Activated CD4-positive, alpha-beta T cell treated with anti-CD3 and anti-CD28 coated beads, Interleukin-2, Interleukin-4, amounts not matched to agents 100 ng/mL and 50 ng/mL, durations not matched to agents 16 hours and 8 hours (primary cell): ENCODE data around the gene STAC.
"Not testable (repeated sequence)": the region's sequence is repeated elsewhere in the genome, so short reads cannot be mapped to it uniquely, and the experiment has no call there.

Experiments used
- DNase-seq: peaks from one replicate; pipeline ENCODE4 v3.0.0-alpha.2; 2020; ENCODE audit warnings: low spot score

STAC gene

DNA sequence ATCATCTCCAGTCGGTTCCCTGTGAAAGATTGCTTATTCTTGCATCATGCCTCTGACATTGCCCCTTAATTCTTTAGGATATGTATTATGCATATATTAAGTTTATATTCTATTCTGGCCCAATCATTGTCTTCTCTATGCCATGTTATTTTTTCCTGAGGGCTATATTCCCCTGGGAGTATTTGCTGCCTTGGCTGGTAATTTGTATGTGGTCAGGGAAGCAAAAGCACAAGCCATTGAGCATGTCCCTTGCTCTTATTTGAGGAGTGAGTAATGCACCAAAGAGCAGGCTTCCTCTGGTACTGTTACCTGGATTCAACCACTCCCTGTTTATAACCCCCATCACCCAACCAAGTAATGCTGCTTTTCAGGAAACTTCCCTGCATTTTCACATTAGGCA is 36.3 kb downstream of the STAC start:
- DNase-seq = no peak

DNA sequence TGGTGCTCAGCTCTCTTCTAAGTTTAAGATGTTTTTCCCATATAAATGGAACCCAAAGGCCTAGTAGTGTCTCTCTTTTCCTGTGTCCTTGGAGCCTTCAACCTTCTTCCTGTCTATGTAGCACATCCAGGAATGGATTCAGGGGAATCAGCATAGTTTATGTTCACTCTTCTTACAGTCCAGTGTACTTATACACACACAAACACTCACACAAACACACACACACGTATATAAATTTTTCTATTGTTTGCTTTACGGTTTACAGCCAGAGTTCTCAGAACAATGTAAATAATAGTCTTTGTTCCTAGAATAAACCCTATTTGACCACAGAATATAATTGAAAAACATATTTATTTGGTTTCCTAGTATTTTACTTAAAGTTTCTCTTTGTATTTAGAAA is 36.9 kb downstream of the STAC start:
- no peak for DNase-seq

DNA sequence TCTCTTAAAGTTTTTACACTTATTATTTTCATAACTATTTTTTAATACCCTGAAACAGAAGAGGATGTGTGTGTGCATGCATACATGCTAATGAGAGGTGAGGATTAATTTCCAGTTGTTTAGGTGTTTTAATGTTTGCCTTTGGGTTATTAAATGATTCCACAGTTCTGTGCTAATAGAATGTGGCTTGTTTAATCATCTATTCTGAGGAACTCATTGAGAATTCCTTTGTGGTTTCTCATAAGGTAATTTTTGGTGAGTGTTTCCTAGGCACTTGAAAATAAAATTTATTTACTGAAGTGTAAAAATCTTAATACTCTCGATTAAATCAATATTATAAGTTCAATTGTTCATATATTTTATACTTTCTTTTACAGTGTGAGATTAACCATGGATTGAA is 38.0 kb downstream of the STAC start:
- DNase-seq = no peak

DNA sequence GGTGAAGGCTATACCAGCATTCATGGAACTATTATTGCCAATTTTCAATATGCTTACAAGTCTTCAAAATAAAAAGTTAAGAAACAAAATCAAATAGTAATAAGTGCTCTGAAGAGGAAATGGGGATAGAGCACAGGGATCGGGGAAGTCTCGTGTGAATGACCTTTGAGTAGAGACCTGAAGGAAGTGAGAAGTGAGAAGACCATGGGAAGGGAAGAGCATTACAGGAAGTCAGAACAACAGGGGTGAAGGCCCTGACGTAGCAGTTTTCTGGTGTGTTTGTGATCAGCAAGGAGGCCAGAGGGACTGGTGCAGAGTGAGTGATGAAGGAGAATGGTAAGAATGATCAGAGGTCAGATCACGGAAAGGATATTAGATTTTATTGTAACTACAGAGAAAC is 48.1 kb downstream of the STAC start:
- DNase-seq = no peak

DNA sequence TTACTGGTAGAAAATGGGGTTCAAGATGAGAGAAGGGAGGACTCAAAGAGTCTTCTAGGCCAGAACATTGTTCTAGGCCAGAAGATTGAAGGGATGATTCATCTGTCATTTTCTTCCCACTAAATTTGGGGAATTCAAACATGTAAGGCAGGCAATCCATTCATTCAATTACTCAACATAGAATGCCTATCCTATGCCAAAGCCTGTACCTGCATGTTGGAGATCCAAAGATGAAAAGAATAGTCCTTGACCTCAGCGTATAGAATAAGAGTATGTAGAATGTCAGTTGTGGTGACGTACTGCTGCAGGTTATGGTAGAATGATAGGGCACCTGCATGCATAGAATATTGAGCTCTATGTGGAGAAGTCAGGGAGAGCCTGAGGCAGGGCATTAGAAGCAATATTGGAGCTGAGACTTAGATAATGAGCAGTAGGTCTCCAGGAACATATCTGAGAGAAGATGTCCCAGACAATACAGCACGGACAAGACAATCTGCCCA is 49.7 kb downstream of the STAC start:
- DNase-seq = no peak

DNA sequence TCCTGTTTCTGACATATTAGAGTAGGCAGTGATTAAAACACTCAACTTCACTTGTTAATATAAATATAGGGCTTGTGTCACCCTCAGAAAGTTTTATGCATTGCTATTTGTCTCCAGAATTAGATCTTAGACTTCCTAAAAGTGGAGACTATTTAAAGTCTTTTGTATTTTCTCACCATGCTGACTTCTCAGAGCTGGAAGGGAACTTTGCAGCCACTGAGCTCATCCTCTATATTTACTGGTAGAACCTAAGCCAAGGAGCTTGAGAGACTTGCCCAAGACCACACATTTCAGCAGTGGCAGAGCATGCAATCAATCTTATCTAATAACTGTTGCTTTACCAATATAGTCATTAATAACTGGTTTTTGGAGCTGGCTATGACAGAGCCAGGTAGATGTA is 53.2 kb downstream of the STAC start:
- no peak for DNase-seq

DNA sequence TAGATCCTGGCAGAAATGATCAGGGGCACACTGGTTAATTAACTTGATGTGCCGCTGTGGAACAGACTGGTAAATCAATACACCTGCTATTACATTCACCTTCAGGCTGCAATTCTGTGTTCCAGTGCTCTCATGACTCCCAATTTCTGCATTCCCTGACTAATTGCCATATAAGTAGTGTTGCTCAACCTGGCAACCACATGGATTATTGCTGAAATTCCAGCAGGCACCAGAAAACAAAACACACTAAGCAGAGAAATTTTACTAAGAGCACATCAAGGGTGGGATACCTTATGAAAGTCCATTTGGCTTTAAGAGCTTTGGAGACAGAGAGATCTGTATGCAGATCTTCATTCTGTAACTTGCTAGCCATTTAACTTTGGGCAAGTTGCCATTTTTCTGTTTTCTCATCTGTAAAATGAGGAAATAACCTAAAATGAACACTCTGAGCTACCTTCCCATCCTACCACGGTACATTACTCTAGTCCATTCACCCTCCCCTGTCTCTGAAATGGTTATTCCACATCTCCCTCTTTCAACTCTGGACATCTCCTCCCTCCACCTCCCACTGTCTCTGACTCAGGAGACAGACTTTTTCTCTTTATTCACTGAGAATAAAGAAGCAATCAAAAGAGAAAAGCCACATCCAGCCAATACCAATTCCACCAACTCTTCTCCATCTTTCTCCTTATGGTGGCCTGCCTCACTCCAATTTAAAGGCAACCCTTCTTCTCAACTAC is 54.6 kb downstream of the STAC start:
- DNase-seq = no peak

DNA sequence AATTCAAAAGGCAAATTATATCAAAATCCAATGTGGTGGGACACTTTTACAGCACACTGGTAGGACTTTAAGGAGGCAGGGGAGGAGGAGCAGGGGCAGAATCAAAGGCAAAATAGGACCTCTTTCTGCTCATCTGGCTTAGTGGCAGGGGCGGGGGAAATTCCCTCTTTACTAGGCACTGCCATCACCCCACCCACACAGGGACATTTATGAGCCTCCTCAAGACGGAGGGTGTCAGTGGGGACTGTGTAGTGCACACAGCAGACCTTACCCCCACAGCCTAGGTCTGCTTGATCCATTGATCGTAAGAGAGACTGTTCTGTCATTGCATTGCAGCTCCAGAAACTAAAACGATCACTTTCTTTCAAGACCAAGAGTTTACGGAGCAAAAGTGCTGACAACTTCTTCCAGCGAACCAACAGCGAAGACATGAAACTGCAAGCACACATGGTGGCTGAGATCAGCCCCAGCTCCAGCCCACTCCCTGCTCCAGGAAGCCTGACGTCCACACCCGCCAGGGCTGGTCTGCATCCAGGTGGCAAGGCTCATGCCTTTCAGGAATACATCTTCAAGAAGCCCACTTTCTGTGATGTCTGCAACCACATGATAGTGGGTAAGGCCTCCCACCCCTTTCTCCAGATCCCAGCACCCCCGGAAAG is 62.9 kb downstream of the STAC start:
- DNase-seq = no peak

DNA sequence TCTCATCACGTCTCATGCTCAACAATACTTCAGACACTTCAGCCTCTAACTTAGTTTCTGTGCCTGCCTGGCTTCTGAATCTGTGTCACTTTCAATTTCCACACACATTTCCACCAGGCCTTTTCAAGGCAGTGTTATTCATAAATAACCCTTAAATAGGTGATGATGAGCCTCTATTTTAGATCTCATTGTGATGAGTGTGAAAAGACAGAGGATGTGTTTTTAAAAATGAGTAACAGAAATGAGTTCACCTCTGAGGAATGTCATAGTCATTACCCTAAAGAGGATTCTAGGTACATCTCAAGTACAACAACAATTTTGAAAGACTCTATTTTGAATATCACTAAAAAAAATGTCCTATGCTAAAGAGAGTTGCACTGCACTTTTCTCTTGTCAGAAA is 64.6 kb downstream of the STAC start:
- no peak for DNase-seq

DNA sequence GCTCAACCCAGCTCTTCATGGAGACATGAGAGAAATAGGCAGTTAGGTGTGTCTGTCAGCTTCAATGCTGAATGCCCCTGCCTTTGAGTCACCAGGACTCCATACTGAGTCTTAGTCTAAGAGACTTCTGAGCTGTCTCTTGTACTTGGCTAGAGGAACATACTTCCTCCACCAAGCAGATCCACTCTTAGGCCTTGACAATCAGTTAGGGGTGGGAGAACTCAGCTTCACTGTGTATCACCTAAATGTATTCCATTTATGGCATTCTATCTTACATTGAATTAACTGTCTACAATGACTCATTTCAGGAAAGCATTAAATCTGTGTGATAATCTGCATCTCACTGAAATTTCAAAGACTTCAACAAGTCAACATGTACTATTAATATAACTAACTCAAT is 66.0 kb downstream of the STAC start:
- DNase-seq = no peak

DNA sequence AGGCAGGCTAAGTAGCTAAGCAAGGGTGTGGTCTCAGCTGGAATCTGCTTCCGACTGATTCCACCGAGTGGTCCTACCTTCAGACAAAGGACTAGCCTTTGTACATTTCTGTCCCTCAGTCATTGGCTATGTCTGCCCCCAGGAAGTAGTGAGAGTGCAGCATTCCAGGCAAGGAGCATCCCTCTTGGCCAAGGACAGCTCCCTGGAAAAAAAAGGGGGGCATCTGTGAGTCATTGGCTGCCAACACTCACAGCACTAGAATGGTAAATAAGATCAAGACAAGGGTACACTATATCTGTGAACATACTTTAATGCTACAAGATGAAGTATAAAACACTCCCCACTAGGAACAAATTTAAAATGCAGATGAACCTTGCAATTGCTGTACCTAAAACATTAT is 66.8 kb downstream of the STAC start:
- no peak for DNase-seq

DNA sequence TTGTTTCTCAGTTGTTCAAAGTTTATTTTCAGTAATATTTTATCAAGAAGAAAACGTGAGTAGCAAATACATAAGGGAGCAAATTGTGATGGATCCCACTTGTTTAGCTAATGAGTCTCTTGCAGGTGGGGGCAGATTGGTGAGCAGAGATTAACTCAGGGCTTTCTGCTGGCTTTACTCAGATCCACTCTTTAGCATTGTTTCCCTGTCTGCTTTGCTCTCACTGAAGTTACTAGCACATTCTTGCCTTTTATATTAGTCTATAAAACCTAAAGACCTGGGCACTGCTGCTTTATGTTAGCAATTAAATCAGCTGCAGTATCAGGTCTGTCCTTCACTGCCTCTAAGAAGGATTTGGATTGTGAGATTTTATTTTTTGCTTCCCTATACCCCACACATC is 71.5 kb downstream of the STAC start:
- DNase-seq = no peak

DNA sequence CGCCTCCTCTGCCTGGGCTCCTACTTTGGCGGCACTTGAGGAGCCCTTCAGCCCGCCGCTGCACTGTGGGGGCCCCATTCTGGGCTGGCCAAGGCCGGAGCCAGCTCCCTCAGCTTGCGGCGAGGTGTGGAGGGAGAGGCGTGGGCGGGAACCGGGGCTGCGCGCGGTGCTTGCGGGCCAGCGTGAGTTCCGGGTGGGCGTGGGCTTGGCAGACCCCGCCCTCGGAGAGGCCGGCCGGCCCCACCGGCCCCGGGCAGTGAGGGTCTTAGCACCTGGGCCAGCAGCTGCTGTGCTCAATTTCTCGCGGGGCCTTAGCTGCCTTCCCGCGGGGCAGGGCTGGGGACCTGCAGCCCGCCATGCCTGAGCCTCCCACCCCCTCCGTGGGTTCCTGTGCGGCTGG is 72.9 kb downstream of the STAC start:
- not testable (repeated sequence) for DNase-seq

DNA sequence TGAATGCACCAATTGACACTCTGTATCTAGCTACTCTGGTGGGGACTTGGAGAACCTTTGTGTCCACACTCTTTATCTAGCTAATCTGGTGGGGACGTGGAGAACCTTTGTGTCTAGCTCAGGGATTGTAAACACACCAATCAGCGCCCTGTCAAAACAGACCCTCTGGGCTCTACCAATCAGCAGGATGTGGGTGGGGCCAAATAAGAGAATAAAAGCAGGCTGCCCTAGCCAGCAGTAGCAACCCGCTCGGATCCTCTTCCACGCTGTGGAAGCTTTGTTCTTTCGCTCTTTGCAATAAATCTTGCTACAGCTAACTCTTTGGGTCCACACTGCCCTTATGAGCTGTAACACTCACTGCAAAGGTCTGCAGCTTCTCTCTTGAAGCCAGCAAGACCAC is 73.6 kb downstream of the STAC start:
- DNase-seq = not testable (repeated sequence)

DNA sequence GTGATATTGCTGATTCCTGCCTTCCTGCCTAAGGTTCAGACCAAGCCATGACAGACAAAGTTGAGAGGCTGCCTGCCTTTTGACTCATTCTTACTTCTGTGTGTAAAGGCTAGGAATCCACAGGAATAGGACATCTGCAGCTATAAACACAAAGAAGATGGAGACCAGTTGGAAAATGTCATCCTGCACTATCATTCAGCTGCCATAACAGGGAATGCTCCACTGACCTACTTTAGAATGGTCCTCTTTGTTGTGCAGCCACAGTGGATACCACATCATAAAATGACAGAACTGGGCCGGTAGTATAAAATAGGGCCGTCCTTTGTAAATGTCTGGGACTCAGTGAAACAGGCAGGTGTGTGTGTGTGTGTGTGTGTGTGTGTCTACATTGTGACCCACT is 75.1 kb downstream of the STAC start:
- no peak for DNase-seq

DNA sequence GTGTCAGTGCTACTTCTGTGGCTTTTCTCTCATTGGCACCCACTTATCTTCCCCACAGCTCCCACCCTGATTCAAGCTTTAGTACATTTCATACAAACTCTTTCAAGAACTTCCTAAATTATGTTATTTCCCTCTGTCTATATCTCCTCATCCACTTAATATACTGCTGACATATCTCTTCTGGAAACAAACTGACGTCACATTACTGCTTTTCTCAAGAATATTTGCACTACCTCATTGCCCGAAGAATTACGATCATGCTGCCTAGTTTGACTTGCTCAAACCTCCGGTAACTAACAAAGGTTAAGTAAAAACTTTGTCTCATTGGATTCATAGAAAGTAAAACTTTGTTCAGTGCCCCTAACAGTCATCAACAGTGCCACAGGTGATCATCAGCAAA is 76.5 kb downstream of the STAC start:
- no peak for DNase-seq

DNA sequence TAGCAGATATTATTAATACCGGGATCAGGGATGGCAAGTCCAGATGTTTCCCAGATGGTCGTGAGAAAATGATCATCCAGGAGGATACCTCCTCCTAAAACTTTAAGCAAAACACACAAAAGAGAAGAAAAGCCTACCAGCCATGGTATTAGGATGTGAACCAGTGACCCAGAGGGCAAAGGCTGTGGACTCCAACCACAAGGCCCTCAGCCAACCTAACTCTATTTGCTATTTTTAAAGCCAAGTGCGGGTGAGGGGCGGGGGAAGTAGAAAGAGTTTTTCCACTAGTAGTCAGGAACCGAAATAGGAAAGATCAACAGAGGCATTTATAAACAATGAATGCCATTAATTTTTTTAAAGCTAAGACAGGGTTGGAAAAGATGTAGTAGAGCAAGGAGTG is 77.4 kb downstream of the STAC start:
- no peak for DNase-seq

DNA sequence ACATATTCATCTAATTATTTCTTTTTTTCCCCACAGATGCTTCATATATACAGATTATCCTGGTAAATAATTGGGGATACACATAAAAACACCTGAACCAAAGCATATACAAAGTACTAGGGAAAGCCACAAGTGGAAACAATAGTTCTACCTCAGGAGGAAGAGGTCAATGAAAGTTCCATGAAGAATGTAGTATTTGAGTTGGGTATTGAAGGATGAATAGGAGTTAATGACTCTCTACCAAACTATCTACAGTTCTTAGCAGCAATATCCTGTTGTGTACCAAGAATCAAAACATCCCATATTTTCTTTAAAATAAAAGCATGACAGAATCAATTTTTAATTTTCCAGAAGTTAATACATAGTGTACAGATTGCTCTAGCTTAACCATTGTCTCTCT is 78.9 kb downstream of the STAC start:
- DNase-seq = no peak

DNA sequence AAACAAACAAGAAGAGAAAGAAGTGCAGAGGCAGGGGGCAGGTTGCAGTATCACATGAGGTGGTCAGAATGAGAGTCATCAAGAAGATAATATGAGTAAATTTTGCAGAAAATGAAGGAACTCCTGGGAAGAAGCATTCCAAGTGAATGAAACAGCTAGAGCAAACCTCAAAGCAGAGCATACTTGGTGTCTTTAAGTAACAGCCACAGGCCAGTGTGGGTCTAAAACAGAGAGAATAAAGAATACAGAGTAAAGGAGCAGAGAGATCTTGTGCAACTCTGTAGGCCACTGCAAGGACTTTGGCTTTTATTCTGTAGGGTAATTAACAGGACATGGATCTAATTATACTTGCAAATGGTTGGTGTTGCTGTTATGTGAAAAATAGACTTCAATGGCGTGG is 81.3 kb downstream of the STAC start:
- no peak for DNase-seq

DNA sequence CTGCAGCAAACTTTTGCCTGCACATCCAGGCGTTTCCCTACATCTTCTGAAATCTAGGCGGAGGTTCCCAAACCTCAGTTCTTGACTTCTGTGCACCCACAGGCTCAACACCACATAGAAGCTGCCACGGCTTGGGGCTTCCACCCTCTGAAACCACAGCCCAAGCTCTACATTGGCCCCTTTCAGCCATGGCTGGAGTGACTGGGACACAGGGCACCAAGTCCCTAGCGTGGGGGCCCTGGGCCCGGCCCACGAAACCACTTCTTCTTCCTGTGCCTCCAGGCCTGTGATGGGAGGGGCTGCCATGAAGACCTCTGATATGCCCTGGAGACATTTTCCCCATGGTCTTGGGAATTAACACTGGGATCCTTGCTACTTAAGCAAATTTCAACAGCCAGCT is 91.7 kb downstream of the STAC start:
- DNase-seq = not testable (repeated sequence)

DNA sequence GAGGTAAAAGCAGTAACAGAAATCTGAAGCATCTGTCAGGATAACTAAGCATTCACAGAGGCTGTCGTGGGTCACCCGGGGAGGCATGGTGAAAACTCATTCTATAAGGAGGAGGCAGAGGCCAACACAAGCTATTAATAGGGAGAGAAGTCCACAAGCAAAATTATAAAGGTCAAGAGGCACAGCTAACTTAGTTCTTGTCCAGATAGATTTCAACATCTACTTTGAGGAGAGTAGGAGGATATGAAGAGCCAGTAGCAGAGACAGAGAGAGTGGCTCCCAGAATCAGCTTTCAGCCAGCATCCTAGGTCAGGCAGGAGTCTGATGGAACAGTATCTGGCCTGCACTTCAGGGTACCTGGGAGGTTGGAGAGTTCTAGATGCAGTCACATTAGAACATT is 95.3 kb downstream of the STAC start:
- no peak for DNase-seq

DNA sequence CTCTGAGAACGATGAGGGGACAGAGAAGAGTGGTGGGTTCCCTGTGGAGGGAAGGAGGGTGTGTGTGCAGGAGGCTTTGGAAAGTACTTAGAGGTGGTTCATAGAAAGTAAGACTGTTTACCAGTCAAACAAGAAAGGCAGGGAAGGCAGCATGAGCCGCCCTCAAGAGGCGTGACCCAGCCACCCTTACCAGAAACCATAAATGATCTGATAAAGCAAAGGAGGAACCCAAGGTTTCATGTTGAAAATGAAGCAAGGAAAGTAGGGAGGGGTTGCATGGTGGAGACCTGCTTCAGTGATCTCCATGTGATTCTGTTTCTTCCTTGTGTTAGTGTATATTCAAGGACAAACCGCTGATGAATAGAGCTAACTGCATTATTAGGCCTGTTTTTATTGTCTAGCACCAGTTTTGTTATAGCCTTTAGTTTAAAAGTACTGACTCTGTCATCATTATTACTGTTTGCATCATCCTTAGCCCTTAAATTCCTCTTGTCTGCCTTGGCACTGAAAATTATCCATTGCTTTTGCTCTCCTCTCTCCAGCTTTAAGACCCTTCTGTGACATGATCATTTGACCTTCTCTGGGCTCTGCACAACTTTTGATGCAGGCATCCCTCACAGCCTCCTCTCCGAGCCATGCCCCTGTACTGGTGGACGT is 96.1 kb downstream of the STAC start:
- DNase-seq = no peak

DNA sequence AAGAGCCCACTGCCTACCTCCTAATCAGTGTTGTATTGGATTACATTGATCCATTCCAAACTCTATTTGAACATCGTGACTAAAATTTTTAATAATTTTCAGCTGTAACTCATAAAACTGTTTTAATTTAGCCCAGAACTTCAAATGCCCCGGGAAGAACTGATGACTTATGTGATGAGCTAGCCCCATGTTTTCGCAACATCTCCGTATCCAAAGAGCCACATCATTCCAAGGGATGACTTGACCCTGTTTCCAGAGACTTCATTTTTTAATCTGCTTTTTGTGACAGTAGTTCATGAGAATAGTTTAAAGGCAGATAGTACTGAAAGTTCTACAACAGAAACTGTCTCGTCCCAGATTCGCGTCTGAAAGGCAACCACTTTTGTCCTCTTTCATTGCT is 97.4 kb downstream of the STAC start:
- no peak for DNase-seq
